ENCODE measurements around the gene LIPC. TPM values are rescaled to one million over a fixed set of nuclear protein-coding genes. Genes with fewer than 3 reads are reported as not detected.

LIPC gene
- total and polyA plus RNA-seq, 2 donors (not counting 3 experiments of a cell fraction or from before 2014, with no cell fraction given) = not detected

DNA sequence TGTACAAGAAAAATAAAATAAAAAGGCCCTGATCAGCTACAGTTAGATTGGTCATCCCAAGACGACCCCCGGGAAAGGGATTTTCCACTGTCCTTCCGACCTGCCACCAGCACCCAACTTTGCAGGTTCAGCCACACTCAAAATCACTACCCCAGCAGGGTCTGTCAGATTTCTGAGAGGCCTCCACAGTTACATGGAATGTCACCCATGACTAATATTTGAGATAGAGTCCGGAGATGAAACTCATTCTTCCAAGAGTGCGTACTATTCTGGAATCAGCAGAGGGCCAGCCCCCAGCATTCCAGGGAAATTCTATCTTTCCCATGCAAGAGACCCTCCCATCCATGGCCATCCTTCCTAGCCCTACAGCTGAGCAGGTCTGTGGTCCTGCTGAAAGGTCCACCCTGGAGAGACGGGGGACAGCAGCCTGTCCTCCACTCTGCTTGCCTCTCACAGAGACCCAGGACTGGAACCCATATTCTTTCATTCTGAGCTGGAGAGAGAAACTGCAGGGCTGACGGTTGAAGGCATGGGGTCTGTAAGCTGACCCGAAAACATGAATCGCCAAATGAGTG is 5.8 kb downstream of the LIPC start:
- dilution Hi-C loops (cut with MboI; ENCODE audit: extremely low pct_ligation_motif_present, low sequenced_read_pairs) = no loop called here
- no peak for TF ChIP-seq POLR2AphosphoS5 (IDR thresholded peaks at IDR 0.05; ENCODE audit: insufficient read depth, low read depth, low read length)
- no peak for TF ChIP-seq FOS (IDR thresholded peaks at IDR 0.05; ENCODE audit: borderline replicate concordance, insufficient read depth, low read length)
- TF ChIP-seq, protein P1, sequence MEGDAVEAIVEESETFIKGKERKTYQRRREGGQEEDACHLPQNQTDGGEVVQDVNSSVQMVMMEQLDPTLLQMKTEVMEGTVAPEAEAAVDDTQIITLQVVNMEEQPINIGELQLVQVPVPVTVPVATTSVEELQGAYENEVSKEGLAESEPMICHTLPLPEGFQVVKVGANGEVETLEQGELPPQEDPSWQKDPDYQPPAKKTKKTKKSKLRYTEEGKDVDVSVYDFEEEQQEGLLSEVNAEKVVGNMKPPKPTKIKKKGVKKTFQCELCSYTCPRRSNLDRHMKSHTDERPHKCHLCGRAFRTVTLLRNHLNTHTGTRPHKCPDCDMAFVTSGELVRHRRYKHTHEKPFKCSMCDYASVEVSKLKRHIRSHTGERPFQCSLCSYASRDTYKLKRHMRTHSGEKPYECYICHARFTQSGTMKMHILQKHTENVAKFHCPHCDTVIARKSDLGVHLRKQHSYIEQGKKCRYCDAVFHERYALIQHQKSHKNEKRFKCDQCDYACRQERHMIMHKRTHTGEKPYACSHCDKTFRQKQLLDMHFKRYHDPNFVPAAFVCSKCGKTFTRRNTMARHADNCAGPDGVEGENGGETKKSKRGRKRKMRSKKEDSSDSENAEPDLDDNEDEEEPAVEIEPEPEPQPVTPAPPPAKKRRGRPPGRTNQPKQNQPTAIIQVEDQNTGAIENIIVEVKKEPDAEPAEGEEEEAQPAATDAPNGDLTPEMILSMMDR (IDR thresholded peaks at IDR 0.05; ENCODE audit: extremely low read depth in 1 of 2, insufficient read depth in 1 of 2, low read depth in 1 of 2, low read length in 2 of 2) = no peak
- TF ChIP-seq GATA2 (IDR thresholded peaks at IDR 0.05; ENCODE audit: insufficient read depth, insufficient read length, low read depth, low read length) = no peak
- no peak for TF ChIP-seq JUN (IDR thresholded peaks at IDR 0.05; ENCODE audit: borderline replicate concordance, insufficient read depth, insufficient read length, low read depth)
- no peak for TF ChIP-seq POLR2A (IDR thresholded peaks at IDR 0.05; ENCODE audit: low read depth, low read length)
- TF ChIP-seq MYC (IDR thresholded peaks at IDR 0.05; ENCODE audit: low read depth, low read length) = no peak
- no peak for TF ChIP-seq MAX (IDR thresholded peaks at IDR 0.05; ENCODE audit: insufficient read depth, insufficient read length)
- TF ChIP-seq EZH2 (IDR thresholded peaks at IDR 0.05; ENCODE audit: borderline replicate concordance, low read depth, low read length, severe bottlenecking) = no peak
- FAIRE-seq (no peak), DNase-seq (ENCODE audit: low read depth, low spot score) (no peak)
- H3K27ac ChIP-seq (ENCODE audit: insufficient read depth, low read depth, low read length) = no peak overlapping the region
- no peak overlapping the region for H3K4me3 ChIP-seq (replicated peaks in 1 of 3; ENCODE audit: insufficient read depth in 1 of 3, low read depth in 1 of 3, low read length in 3 of 3)
- H3K9me1 ChIP-seq (replicated peaks; ENCODE audit: control insufficient read depth, extremely low read depth, insufficient read depth, low read length) = no peaks in the 10 kb centered on the region
- CTCF ChIA-PET = interaction anchor here (2.5 kb wide), 1 partner anchor 109 kb away, joined by 6 read pairs; no protein-coding TSS in a partner anchor
- no peaks in the 10 kb centered on the region for H3K9me3 ChIP-seq (replicated peaks; ENCODE audit: control insufficient read depth, insufficient read depth, low read length)
- peaks cover 32% of the 10 kb centered on the region for H3K4me1 ChIP-seq (ENCODE audit: control insufficient read depth, extremely low read depth, insufficient read depth, low read length)
- POLR2A ChIA-PET = no interaction called here
- no peak overlapping the region for H2AFZ ChIP-seq (ENCODE audit: low read depth, low read length)
- BruUV-seq (replicated peaks) = no TSS peak
- H3K79me2 ChIP-seq (ENCODE audit: control insufficient read depth, insufficient read depth, low read length) = no peaks in the 10 kb centered on the region
- no peak overlapping the region for H3K9ac ChIP-seq (replicated peaks; ENCODE audit: extremely low read depth, insufficient read depth, low read length)
- H4K20me1 ChIP-seq (replicated peaks; ENCODE audit: control insufficient read depth, extremely low read depth, insufficient read depth, low read length) = no peaks in the 10 kb centered on the region
- intact Hi-C loops (cut with micrococcal nuclease) = no loop called here
- no peaks in the 10 kb centered on the region for H3K36me3 ChIP-seq (ENCODE audit: control insufficient read depth in 2 of 2, extremely low read depth in 1 of 2, insufficient read depth in 2 of 2, low read length in 2 of 2)
- H3K27me3 ChIP-seq (ENCODE audit: control insufficient read depth in 2 of 2, insufficient read depth in 2 of 2, low read length in 2 of 2) = no peaks in the 10 kb centered on the region
- no peak overlapping the region for H3K4me2 ChIP-seq (ENCODE audit: insufficient read depth, low read length)

Measured in endothelial cell of umbilical vein (primary cell).